Measurements from ENCODE around the gene AANAT. TPM values are rescaled to one million over a fixed set of nuclear protein-coding genes. Genes with fewer than 3 reads are reported as not detected.
"Not testable (repeated sequence)": the region's sequence is repeated elsewhere in the genome, so short reads cannot be mapped to it uniquely, and the experiment has no call there.

AANAT gene
- total RNA-seq, 1 experiment from 2014 or later, result not detected

DNA sequence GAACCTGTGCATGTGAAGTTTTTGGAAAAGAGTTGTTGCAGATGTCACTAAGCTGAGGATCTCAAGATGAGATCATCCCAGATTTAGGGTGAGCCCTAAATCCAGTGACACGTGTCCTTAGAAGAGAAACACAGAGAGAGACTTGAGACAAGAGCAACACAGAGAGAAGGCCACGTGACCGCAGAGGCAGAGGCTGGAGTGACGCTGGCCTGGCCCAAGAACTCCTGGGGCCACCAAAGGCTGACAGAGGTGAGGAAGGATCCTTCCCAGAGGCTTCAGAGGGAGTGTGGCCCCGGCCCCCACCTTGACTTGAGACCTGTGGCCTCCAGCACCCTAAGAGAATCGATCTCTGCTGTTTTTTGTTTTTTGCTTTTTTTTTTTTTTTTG is 45.9 kb downstream of the AANAT start:
- CTCF ChIA-PET, result interaction anchor here (0.6 kb wide), 1 partner anchor 609 kb away, joined by 3 read pairs; no protein-coding TSS in a partner anchor
- POLR2A ChIA-PET (ENCODE audit: unreplicated experiment), result no interaction called here
- BruUV-seq (replicated peaks), result no TSS peak

DNA sequence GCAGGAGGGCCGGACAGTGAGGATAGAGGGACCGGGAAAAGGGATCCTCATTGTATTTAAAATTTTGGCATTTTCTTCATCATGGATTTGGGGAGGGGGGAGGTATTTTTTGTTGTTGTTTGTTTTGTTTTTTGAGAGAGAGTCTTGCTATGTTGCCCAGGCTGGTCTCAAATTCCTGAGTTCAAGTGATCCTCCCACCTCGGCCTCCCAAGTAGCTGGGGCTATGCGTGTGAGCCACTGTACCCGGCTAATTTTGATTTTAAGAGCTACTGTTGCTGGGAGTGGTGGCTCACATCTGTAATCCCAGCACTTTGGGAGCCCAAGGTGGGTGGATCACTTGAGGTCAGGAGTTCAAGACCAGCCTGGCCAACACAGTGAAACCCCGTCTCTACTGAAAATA is 47.0 kb downstream of the AANAT start:
- H2AFZ ChIP-seq; H3K4me1 ChIP-seq (replicated peaks; ENCODE audit: insufficient read depth); H3K9me2 ChIP-seq (ENCODE audit: insufficient read depth); H3K27me3 ChIP-seq (ENCODE audit: insufficient read depth, low read depth); CTCF ChIA-PET; H4K20me1 ChIP-seq (ENCODE audit: insufficient read depth); H3K4me2 ChIP-seq; H3F3A ChIP-seq (ENCODE audit: insufficient read depth, low read depth); POLR2A ChIA-PET (ENCODE audit: unreplicated experiment); BruUV-seq (replicated peaks); H3K79me2 ChIP-seq (ENCODE audit: low read depth); H3K36me3 ChIP-seq (ENCODE audit: low read depth); H3K4me3 ChIP-seq; intact Hi-C loops (cut with micrococcal nuclease; ENCODE audit: unreplicated experiment); H3K9me3 ChIP-seq (ENCODE audit: insufficient read depth, low read depth); DNase-seq; H3K27ac ChIP-seq: not testable (repeated sequence)

More for the DNA sequence above, 45.9 kb downstream of the AANAT start:
- Histone ChIP-seq H3K4me3 (no peak overlapping the region), H3K27me3 (ENCODE audit: insufficient read depth, low read depth) (no peaks in the 10 kb centered on the region), H3K9me3 (ENCODE audit: insufficient read depth, low read depth) (no peaks in the 10 kb centered on the region), H3F3A (ENCODE audit: insufficient read depth, low read depth) (no peaks in the 10 kb centered on the region), H3K4me2 (no peak overlapping the region), H3K27ac (no peak overlapping the region), H3K9me2 (ENCODE audit: insufficient read depth) (no peaks in the 10 kb centered on the region), H3K79me2 (ENCODE audit: low read depth) (no peaks in the 10 kb centered on the region), H3K4me1 (replicated peaks; ENCODE audit: insufficient read depth) (no peaks in the 10 kb centered on the region), H4K20me1 (ENCODE audit: insufficient read depth) (no peaks in the 10 kb centered on the region), H3K36me3 (ENCODE audit: low read depth) (no peaks in the 10 kb centered on the region), H2AFZ (no peak overlapping the region)
- TF ChIP-seq, protein P1, sequence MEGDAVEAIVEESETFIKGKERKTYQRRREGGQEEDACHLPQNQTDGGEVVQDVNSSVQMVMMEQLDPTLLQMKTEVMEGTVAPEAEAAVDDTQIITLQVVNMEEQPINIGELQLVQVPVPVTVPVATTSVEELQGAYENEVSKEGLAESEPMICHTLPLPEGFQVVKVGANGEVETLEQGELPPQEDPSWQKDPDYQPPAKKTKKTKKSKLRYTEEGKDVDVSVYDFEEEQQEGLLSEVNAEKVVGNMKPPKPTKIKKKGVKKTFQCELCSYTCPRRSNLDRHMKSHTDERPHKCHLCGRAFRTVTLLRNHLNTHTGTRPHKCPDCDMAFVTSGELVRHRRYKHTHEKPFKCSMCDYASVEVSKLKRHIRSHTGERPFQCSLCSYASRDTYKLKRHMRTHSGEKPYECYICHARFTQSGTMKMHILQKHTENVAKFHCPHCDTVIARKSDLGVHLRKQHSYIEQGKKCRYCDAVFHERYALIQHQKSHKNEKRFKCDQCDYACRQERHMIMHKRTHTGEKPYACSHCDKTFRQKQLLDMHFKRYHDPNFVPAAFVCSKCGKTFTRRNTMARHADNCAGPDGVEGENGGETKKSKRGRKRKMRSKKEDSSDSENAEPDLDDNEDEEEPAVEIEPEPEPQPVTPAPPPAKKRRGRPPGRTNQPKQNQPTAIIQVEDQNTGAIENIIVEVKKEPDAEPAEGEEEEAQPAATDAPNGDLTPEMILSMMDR (conservative IDR thresholded peaks at IDR 0.05), result no peak
- TF ChIP-seq EZH2 (IDR thresholded peaks at IDR 0.05; ENCODE audit: low read depth), result no peak
- DNase-seq, result no peak
- intact Hi-C loops (cut with micrococcal nuclease; ENCODE audit: unreplicated experiment), result no loop called here

DNA sequence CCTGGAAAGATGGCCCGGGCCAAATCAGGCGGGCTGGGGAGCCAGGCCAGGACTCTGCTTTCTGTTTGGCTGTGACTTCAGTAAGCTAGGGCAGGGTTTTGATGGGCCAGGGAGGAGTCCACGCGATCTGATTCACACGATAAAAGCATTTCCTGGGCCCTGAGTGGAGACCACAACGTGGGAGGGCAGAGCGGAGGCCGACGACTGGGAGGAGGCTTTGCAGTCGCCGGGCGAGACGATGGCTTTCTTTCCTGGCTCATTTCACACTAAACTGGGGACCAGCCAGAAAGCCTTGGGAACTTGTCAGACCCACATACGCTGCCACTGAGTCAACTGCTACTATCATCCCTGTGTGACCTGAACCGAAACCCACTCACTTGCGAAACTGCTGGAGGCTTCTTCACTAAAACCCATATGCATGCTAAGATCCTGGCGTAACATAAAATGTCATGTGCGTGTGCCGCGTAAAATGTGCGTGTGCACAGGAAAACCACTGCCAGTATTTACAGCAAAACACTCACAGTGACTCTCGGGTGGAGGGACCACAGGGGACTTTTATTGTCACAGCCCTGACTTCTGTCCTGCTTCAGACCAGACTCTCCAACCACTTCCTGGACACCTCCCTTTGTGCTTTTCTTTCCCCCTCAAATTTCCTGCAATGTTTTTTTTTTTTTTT is 48.0 kb downstream of the AANAT start:
- no peak overlapping the region for H3K4me2 ChIP-seq
- no peaks in the 10 kb centered on the region for H4K20me1 ChIP-seq (ENCODE audit: insufficient read depth)
- no TSS peak for BruUV-seq (replicated peaks)
- DNase-seq, result no peak
- no peak overlapping the region for H3K4me3 ChIP-seq
- no peaks in the 10 kb centered on the region for H3K79me2 ChIP-seq (ENCODE audit: low read depth)
- intact Hi-C loops (cut with micrococcal nuclease; ENCODE audit: unreplicated experiment), result no loop called here
- no peaks in the 10 kb centered on the region for H3F3A ChIP-seq (ENCODE audit: insufficient read depth, low read depth)
- H2AFZ ChIP-seq, result no peak overlapping the region
- no peaks in the 10 kb centered on the region for H3K4me1 ChIP-seq (replicated peaks; ENCODE audit: insufficient read depth)
- H3K27me3 ChIP-seq (ENCODE audit: insufficient read depth, low read depth), result no peaks in the 10 kb centered on the region
- no peaks in the 10 kb centered on the region for H3K36me3 ChIP-seq (ENCODE audit: low read depth)
- ChIA-PET CTCF (no interaction called here), POLR2A (ENCODE audit: unreplicated experiment) (no interaction called here)
- no peak overlapping the region for H3K27ac ChIP-seq
- TF ChIP-seq, protein P1 (conservative IDR thresholded peaks at IDR 0.05), result no peak
- no peak for TF ChIP-seq EZH2 (IDR thresholded peaks at IDR 0.05; ENCODE audit: low read depth)
- H3K9me3 ChIP-seq (ENCODE audit: insufficient read depth, low read depth), result no peaks in the 10 kb centered on the region
- no peaks in the 10 kb centered on the region for H3K9me2 ChIP-seq (ENCODE audit: insufficient read depth)

DNA sequence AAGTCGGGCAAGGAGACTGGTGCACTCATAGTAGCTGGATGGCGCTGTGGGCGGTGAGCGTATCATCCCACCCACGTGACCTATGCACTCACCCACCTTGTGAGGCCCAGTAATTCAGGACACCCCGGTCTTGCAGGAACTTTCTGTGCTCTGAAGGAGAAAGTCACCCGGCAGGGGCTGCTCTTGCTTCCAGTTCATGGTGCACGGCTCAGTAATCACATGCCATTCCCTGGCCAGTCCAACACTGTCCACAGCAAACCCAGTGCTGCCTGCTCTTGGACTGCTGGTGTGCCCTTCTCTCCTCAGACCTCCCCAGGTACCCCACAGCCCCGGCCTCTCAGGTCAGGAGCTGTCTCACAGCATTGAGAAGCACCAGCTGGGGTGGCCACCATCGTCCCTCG is 50.2 kb downstream of the AANAT start:
- Histone ChIP-seq H3K79me2 (ENCODE audit: low read depth) (no peaks in the 10 kb centered on the region), H3K4me2 (no peak overlapping the region), H3F3A (ENCODE audit: insufficient read depth, low read depth) (no peaks in the 10 kb centered on the region), H3K4me1 (replicated peaks; ENCODE audit: insufficient read depth) (no peaks in the 10 kb centered on the region), H3K9me3 (ENCODE audit: insufficient read depth, low read depth) (no peaks in the 10 kb centered on the region), H3K27ac (no peak overlapping the region), H3K9me2 (ENCODE audit: insufficient read depth) (no peaks in the 10 kb centered on the region), H3K36me3 (ENCODE audit: low read depth) (no peaks in the 10 kb centered on the region), H3K4me3 (no peak overlapping the region), H4K20me1 (ENCODE audit: insufficient read depth) (no peaks in the 10 kb centered on the region), H2AFZ (no peak overlapping the region), H3K27me3 (ENCODE audit: insufficient read depth, low read depth) (no peaks in the 10 kb centered on the region)
- BruUV-seq (replicated peaks), result no TSS peak
- intact Hi-C loops (cut with micrococcal nuclease; ENCODE audit: unreplicated experiment), result no loop called here
- ChIA-PET POLR2A (ENCODE audit: unreplicated experiment) (no interaction called here), CTCF (interaction anchor here (0.6 kb wide), 1 partner anchor 51 kb away, joined by 5 read pairs; no protein-coding TSS in a partner anchor)
- TF ChIP-seq, protein P1 (conservative IDR thresholded peaks at IDR 0.05), result no peak
- no peak for TF ChIP-seq EZH2 (IDR thresholded peaks at IDR 0.05; ENCODE audit: low read depth)
- DNase-seq, result no peak

Data from PC-9 (cell line).